Keratinocyte (primary cell): ENCODE measurements around the gene S100A7A.

ENCODE experiments used
- CTCF ChIP-seq, 3 experiments: IDR thresholded peaks in 1 of 3; conservative IDR thresholded peaks in 1 of 3; optimal IDR thresholded peaks in 1 of 3; 2 replicates in 2 of 3; 3 replicates in 1 of 3; pipeline versions ENCODE3 to v1.5.1; 2011; ENCODE audit warnings: low read length in 3 of 3, mild to moderate bottlenecking in 3 of 3, moderate library complexity in 2 of 3, control low read depth in 1 of 3, inconsistent platforms in 1 of 3; ENCODE audit not compliant: insufficient read depth in 2 of 3; ENCODE audit errors: extremely low read depth in 1 of 3
- EZH2 ChIP-seq: IDR thresholded peaks from one replicate; pipeline ENCODE4 v1.6.1; 2012; ENCODE audit warnings: inconsistent platforms, mild to moderate bottlenecking, low read length, moderate library complexity

DNA sequence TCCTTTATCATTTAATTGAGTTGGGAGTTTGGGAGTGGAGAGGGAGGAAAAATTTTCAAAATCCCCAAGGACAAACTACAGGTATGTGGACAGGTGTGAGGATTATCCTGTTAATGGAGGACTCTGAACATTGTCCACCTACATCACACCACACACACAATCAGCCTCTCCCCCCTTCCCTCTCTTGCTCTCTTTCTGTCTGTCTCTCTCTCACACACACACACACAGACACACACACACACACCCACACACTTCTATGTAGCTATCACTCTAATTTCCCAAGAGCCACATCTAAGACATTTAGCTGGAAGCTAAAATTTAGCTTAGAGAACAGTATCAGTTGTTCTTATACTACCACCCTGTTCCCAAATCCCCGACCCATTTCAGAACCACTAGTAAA is 26.9 kb upstream of the S100A7A start:
- TF ChIP-seq CTCF (optimal IDR thresholded peaks at IDR 0.05 in 1 of 3, IDR thresholded peaks at IDR 0.05 in 1 of 3, conservative IDR thresholded peaks at IDR 0.05 in 1 of 3; ENCODE audit: extremely low read depth in 1 of 3, insufficient read depth in 2 of 3, low read length in 3 of 3) (no peak), EZH2 (no peak)
